HG03097 (cell line): ENCODE measurements around the gene SLC17A1.

Experiments
- ATAC-seq: cut with Tn5 transposase; IDR thresholded peaks from one replicate; pipeline ENCODE4 v1.9.1; 2021; ENCODE audit not compliant: unreplicated experiment, low FRiP score

SLC17A1 gene

GRCh38 chr6:25831532-25832306 is at the start of gene SLC17A1:
SLC17A1 (minus strand) TSS chr6:25832052; CDS start chr6:25830557, 1,495 bp downstream.
- ATAC-seq, result no peak

- ATAC-seq, result no peak
Measured at GRCh38 chr6:25880601-25881000, 48.7 kb upstream of the SLC17A1 start.

GRCh38 chr6:25878721-25879322 is 47.0 kb upstream of the SLC17A1 start:
- ATAC-seq, result no peak

- no peak for ATAC-seq
Measured at GRCh38 chr6:25875926-25876602, 44.2 kb upstream of the SLC17A1 start.

- no peak for ATAC-seq
Measured at GRCh38 chr6:25875563-25875905, 43.7 kb upstream of the SLC17A1 start.

GRCh38 chr6:25874822-25875562 is 43.1 kb upstream of the SLC17A1 start:
- no peak for ATAC-seq

GRCh38 chr6:25874118-25874517 is 42.3 kb upstream of the SLC17A1 start, which contains the start of gene SLC17A3:
SLC17A3 (minus strand) TSS chr6:25874243; CDS start chr6:25868387, 5,856 bp downstream.
- no peak for ATAC-seq

- ATAC-seq, result no peak
Measured at GRCh38 chr6:25872814-25873213, 41.0 kb upstream of the SLC17A1 start.

GRCh38 chr6:25869840-25870239 is 38.0 kb upstream of the SLC17A1 start:
- ATAC-seq, result no peak

GRCh38 chr6:25868436-25869183 is 36.8 kb upstream of the SLC17A1 start:
- no peak for ATAC-seq

GRCh38 chr6:25866011-25866410 is 34.2 kb upstream of the SLC17A1 start:
- no peak for ATAC-seq

- no peak for ATAC-seq
Measured at GRCh38 chr6:25863360-25863759, 31.5 kb upstream of the SLC17A1 start.

GRCh38 chr6:25862199-25862598 is 30.3 kb upstream of the SLC17A1 start:
- no peak for ATAC-seq

GRCh38 chr6:25852756-25853155 is 20.9 kb upstream of the SLC17A1 start:
- ATAC-seq, result no peak

GRCh38 chr6:25851961-25852360 is 20.1 kb upstream of the SLC17A1 start:
- ATAC-seq, result no peak

GRCh38 chr6:25844518-25844917 is 12.7 kb upstream of the SLC17A1 start:
- ATAC-seq, result no peak

- ATAC-seq, result no peak
Measured at GRCh38 chr6:25842526-25842925, 10.7 kb upstream of the SLC17A1 start.

GRCh38 chr6:25835442-25836283 is 3.8 kb upstream of the SLC17A1 start:
- ATAC-seq, result no peak

- ATAC-seq, result no peak
Measured at GRCh38 chr6:25834950-25835349, 3.1 kb upstream of the SLC17A1 start.
